Vagina (tissue), 2 donors: Measurements from ENCODE around the gene CRABP1.

ENCODE experiments used
- POLR2A ChIP-seq, 2 donors: fragments of 450-650 bp; IDR thresholded peaks; one replicate each; pipeline ENCODE4 v1.6.1; 2017; ENCODE audit warnings: antibody characterized with exemption in 2 of 2, mild to moderate bottlenecking in 2 of 2, moderate library complexity in 2 of 2
- TF ChIP-seq, protein P1 (sequence below), 3 experiments: fragments of 450-650 bp in 2 of 3; fragments of 200-600 bp in 1 of 3; sonication (generic) in 1 of 3; IDR thresholded peaks; one replicate each; pipeline ENCODE4 v1.5.1; 2017 to 2019; ENCODE audit warnings: antibody characterized with exemption in 3 of 3, mild to moderate bottlenecking in 2 of 3, moderate library complexity in 2 of 3

GRCh38 chr15:78314181-78314581 lies 26.0 kb upstream of the CRABP1 start:
- TF ChIP-seq, protein P1, sequence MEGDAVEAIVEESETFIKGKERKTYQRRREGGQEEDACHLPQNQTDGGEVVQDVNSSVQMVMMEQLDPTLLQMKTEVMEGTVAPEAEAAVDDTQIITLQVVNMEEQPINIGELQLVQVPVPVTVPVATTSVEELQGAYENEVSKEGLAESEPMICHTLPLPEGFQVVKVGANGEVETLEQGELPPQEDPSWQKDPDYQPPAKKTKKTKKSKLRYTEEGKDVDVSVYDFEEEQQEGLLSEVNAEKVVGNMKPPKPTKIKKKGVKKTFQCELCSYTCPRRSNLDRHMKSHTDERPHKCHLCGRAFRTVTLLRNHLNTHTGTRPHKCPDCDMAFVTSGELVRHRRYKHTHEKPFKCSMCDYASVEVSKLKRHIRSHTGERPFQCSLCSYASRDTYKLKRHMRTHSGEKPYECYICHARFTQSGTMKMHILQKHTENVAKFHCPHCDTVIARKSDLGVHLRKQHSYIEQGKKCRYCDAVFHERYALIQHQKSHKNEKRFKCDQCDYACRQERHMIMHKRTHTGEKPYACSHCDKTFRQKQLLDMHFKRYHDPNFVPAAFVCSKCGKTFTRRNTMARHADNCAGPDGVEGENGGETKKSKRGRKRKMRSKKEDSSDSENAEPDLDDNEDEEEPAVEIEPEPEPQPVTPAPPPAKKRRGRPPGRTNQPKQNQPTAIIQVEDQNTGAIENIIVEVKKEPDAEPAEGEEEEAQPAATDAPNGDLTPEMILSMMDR (IDR thresholded peaks at IDR 0.05): no peak
- no peak for TF ChIP-seq POLR2A (IDR thresholded peaks at IDR 0.05)
